Endodermal cell (in vitro differentiated cells): ENCODE measurements around the gene GRM4. TPM values are rescaled to one million over a fixed set of nuclear protein-coding genes. Genes with fewer than 3 reads are reported as not detected.

Experiments used
- DNase-seq: peaks from one replicate; pipeline ENCODE4 v3.0.0-alpha.2; 2017
- H3K27ac ChIP-seq: 2 replicates; pipeline ENCODE4 v1.5.1; 2013; ENCODE audit warnings: mild to moderate bottlenecking, low read depth, low read length, moderate library complexity
- H3K27me3 ChIP-seq: 2 replicates; pipeline ENCODE4 v1.6.1; 2013; ENCODE audit warnings: mild to moderate bottlenecking, low read length, moderate library complexity; ENCODE audit not compliant: insufficient read depth, control insufficient read depth, poor library complexity, severe bottlenecking
- H3K36me3 ChIP-seq: 2 replicates; pipeline ENCODE4 v1.7.0; 2013; ENCODE audit warnings: mild to moderate bottlenecking, low read length, moderate library complexity; ENCODE audit not compliant: control insufficient read depth, insufficient read depth
- H3K4me1 ChIP-seq: one replicate; pipeline ENCODE4 v1.7.0; 2013; ENCODE audit warnings: low read length; ENCODE audit not compliant: control insufficient read depth, insufficient read depth
- H3K4me3 ChIP-seq: 2 replicates; pipeline ENCODE4 v1.5.1; 2013; ENCODE audit warnings: mild to moderate bottlenecking, low read length, moderate library complexity
- H3K9ac ChIP-seq: 2 replicates; pipeline ENCODE4 v1.6.1; 2013; ENCODE audit warnings: mild to moderate bottlenecking, low read length, moderate library complexity; ENCODE audit not compliant: poor library complexity, severe bottlenecking; ENCODE audit errors: extremely low read depth
- H3K9me3 ChIP-seq: 2 replicates; pipeline ENCODE4 v1.6.1; 2013; ENCODE audit warnings: mild to moderate bottlenecking, low read length, moderate library complexity; ENCODE audit not compliant: control insufficient read depth
- H3K27ac Mint-ChIP-seq: 2 replicates; pipeline ENCODE4 v1.8.0; 2020; ENCODE audit warnings: mixed read lengths
- H3K27me3 Mint-ChIP-seq: 2 replicates; pipeline ENCODE4 v1.8.0; 2021; ENCODE audit warnings: mild to moderate bottlenecking, mixed read lengths; ENCODE audit not compliant: insufficient read depth
- H3K36me3 Mint-ChIP-seq: 2 replicates; pipeline ENCODE4 v1.8.0; 2020; ENCODE audit warnings: low read depth, mixed read lengths
- H3K4me1 Mint-ChIP-seq: 2 replicates; pipeline ENCODE4 v1.8.0; 2020; ENCODE audit warnings: mixed read lengths
- H3K4me3 Mint-ChIP-seq: 2 replicates; pipeline ENCODE4 v1.8.0; 2020; ENCODE audit warnings: mild to moderate bottlenecking, moderate library complexity, mixed read lengths
- H3K9me3 Mint-ChIP-seq: 2 replicates; pipeline ENCODE4 v1.8.0; 2020; ENCODE audit warnings: mild to moderate bottlenecking, mixed read lengths
- WGBS, 2 experiments: methylation state at CpG; one replicate each; pipeline versions ENCODE4 v1.1.5 to v1.1.7; 2013; ENCODE audit warnings: missing lambda C conversion rate in 2 of 2, mixed read lengths in 1 of 2; ENCODE audit not compliant: insufficient coverage in 1 of 2, insufficient read length in 1 of 2; 5-methylcytosine and 5-hydroxymethylcytosine counted together
- total RNA-seq, 2 donors: library from RNA; stranded (reverse); fragmentation: NEBNext Ultra II Directional in 1 of 2; extraction: Animal tissue kit (Norgen Biotek cat#: 25700) in 1 of 2; gene quantifications; 2 replicates in 1 of 2; 3 replicates in 1 of 2; pipeline ENCODE4 v1.2.1, GENCODE V29; 2021
- TF ChIP-seq, protein P1 (sequence below): fragments of 200-600 bp; sonication (generic); conservative IDR thresholded peaks from 2 replicates; pipeline ENCODE4 v1.5.0; 2021; ENCODE audit warnings: antibody characterized with exemption, mild to moderate bottlenecking

GRM4 gene
- total RNA-seq, 2 donors from 2014 or later: 3.1 to 9.1 TPM

DNA sequence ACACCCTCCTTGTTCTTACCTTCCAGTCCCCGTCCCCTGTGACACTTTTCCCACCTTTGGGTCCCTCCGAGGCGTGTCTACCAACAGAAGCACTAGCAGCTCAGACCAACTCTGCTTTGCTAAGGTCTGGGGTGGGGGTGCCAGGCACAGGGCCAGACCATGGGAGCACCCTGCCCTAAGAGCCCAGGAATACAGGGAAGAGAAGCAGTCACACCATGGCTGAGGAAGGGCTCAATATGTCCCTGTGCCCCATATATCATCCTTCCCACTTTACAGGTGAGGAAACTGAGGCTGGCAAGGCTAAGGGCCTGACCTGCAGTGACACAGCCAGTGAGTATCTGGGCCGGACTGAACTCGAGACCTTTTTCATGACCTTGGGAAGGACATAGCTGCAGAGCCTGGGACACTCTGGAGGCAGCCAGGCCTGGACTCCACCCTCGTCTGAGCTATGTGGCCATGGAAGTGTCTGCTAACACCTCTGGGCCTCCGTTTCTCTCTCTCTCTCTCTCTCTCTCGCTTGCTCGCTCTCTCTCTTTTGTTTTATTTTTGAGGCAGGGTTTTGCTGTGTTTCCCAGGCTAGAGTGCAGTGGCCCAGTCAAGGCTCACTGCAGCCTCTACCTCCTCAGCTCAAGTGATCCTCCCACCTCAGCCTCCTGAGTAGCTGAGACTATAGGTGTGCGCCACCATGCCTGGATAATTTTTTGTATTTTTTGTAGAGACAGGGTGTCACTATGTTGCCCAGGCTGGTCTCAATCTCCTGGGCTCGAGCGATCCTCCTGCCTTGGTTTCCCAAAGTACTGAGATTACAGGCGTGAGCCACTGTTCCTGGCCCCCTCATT is 156.7 kb downstream of the GRM4 start:
- Histone ChIP-seq H3K4me1 (peaks cover 23% of the 10 kb centered on the region), H3K9ac (no peak overlapping the region), H3K36me3 (no peaks in the 10 kb centered on the region), H3K27me3 (peaks cover 28% of the 10 kb centered on the region), H3K9me3 (peaks cover 9% of the 10 kb centered on the region), H3K4me3 (no peak overlapping the region), H3K27ac (no peak overlapping the region)
- Mint-ChIP-seq H3K27ac (no peak overlapping the region), H3K27me3 (peaks cover 60% of the 10 kb centered on the region), H3K9me3 (peaks cover 8% of the 10 kb centered on the region), H3K4me1 (peaks cover 55% of the 10 kb centered on the region), H3K4me3 (no peak overlapping the region), H3K36me3 (no peaks in the 10 kb centered on the region)
- TF ChIP-seq, protein P1, sequence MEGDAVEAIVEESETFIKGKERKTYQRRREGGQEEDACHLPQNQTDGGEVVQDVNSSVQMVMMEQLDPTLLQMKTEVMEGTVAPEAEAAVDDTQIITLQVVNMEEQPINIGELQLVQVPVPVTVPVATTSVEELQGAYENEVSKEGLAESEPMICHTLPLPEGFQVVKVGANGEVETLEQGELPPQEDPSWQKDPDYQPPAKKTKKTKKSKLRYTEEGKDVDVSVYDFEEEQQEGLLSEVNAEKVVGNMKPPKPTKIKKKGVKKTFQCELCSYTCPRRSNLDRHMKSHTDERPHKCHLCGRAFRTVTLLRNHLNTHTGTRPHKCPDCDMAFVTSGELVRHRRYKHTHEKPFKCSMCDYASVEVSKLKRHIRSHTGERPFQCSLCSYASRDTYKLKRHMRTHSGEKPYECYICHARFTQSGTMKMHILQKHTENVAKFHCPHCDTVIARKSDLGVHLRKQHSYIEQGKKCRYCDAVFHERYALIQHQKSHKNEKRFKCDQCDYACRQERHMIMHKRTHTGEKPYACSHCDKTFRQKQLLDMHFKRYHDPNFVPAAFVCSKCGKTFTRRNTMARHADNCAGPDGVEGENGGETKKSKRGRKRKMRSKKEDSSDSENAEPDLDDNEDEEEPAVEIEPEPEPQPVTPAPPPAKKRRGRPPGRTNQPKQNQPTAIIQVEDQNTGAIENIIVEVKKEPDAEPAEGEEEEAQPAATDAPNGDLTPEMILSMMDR: no peak
- peak; percentile 39 for DNase-seq
- WGBS, 2 experiments: 88 to 93% methylated on average over 7 to 13 of the region's 13 CpGs

DNA sequence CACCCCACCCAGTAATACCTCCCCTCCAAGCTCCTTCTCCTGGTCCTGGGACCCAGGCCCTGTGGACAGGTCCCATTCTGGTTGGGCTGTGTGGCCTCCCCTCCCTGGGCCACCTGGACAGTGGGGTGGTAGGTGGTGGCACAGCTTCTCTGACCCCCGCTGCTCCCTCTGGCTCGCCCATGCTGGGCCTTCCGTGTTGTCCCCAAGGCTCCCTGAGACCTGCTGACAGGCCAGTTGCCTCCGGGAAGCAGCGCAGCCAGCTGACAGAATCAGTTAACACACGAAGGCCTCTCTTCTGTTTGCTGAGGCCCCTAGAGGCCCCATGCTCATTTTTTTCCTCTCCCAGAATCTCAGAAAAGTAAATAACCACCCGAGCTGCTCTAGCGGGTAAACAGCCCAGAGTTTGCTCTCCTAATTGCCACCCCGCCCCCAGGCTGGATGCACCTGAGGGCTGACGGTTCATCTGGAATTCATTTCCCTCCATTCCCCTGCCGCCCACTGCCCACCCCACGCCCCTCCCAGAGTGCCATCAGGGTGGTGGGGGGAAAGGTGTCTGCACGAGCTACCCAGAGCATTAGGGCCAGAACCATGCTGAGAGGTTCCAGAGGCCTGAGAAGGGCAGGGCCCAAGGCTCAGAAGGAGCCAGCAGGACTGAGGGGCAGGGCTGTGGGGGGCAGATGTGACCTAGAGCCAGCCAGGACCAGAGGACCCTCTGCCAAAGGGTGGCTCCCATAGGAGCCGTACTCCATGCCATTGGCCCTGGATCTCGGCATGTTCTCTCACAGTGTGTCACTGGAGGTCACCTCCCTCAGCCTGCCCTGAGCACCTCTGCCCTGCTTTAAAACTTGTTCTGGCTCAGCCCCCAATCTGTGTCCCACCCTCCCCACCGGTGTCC is 157.5 kb downstream of the GRM4 start:
- peaks cover 23% of the 10 kb centered on the region for H3K4me1 ChIP-seq
- peaks cover 58% of the 10 kb centered on the region for H3K27me3 Mint-ChIP-seq

GRCh38 chr6:33987531-33988021 is 158.3 kb downstream of the GRM4 start:
- peaks cover 47% of the 10 kb centered on the region for H3K4me1 Mint-ChIP-seq
- H3K36me3 Mint-ChIP-seq: no peaks in the 10 kb centered on the region
- H3K9ac ChIP-seq: no peak overlapping the region
- peaks cover 23% of the 10 kb centered on the region for H3K4me1 ChIP-seq
- no peak overlapping the region for H3K27ac ChIP-seq
- TF ChIP-seq, protein P1: no peak
- peaks cover 55% of the 10 kb centered on the region for H3K27me3 Mint-ChIP-seq
- H3K9me3 Mint-ChIP-seq: peaks cover 8% of the 10 kb centered on the region
- DNase-seq: no peak
- H3K27me3 ChIP-seq: peaks cover 20% of the 10 kb centered on the region
- no peak overlapping the region for H3K4me3 Mint-ChIP-seq
- 91 to 94% methylated on average over 11 to 13 of the region's 13 CpGs for WGBS, 2 experiments
- H3K4me3 ChIP-seq: no peak overlapping the region
- no peak overlapping the region for H3K27ac Mint-ChIP-seq
- H3K9me3 ChIP-seq: peaks cover 9% of the 10 kb centered on the region
- H3K36me3 ChIP-seq: no peaks in the 10 kb centered on the region

More for the DNA sequence above, 157.5 kb downstream of the GRM4 start:
- H3K27ac ChIP-seq: peak overlapping the region; percentile 44
- Mint-ChIP-seq H3K27ac (no peak overlapping the region), H3K4me1 (peaks cover 52% of the 10 kb centered on the region), H3K4me3 (peak overlapping the region; percentile 21), H3K36me3 (no peaks in the 10 kb centered on the region), H3K9me3 (peaks cover 8% of the 10 kb centered on the region)
- 59 to 65% methylated on average over 6 to 14 of the region's 16 CpGs for WGBS, 2 experiments
- no peak overlapping the region for H3K4me3 ChIP-seq
- TF ChIP-seq, protein P1: no peak
- H3K9me3 ChIP-seq: peaks cover 9% of the 10 kb centered on the region
- H3K27me3 ChIP-seq: peaks cover 23% of the 10 kb centered on the region
- DNase-seq: peak; percentile 62
- H3K36me3 ChIP-seq: no peaks in the 10 kb centered on the region
- H3K9ac ChIP-seq: no peak overlapping the region
